ENCODE results near the gene ZNF613.
"Not testable (repeated sequence)": the region's sequence is repeated elsewhere in the genome, so short reads cannot be mapped to it uniquely, and the experiment has no call there.

ZNF613 gene

DNA sequence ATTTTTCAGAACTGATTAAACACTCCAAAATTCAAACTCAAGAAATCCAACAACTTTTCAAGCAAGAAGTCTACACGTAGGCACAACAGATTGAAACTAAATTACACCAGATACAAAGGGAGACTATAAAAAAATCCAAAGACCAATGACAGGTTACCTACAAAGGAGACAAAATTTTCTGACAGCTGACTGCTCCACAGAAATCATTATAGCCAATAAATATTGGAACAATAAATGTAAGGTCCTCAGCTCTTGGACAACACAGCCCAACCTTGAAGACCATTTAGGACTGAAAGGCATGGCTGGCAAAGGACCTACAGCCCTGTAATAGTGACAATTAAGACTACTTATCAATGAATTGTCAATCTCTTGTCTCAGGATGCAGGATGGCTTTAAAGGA is 43.4 kb downstream of the ZNF613 start:
- TF ChIP-seq, protein P1, sequence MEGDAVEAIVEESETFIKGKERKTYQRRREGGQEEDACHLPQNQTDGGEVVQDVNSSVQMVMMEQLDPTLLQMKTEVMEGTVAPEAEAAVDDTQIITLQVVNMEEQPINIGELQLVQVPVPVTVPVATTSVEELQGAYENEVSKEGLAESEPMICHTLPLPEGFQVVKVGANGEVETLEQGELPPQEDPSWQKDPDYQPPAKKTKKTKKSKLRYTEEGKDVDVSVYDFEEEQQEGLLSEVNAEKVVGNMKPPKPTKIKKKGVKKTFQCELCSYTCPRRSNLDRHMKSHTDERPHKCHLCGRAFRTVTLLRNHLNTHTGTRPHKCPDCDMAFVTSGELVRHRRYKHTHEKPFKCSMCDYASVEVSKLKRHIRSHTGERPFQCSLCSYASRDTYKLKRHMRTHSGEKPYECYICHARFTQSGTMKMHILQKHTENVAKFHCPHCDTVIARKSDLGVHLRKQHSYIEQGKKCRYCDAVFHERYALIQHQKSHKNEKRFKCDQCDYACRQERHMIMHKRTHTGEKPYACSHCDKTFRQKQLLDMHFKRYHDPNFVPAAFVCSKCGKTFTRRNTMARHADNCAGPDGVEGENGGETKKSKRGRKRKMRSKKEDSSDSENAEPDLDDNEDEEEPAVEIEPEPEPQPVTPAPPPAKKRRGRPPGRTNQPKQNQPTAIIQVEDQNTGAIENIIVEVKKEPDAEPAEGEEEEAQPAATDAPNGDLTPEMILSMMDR (IDR thresholded peaks at IDR 0.05; ENCODE audit: extremely low read depth, insufficient read depth, missing control alignments): no peak
- in situ Hi-C loops (cut with MboI; ENCODE audit: low pct_unique_long_range_greater_than_20kb, low sequenced_read_pairs, unreplicated experiment): no loop called here
- no peak for DNase-seq (ENCODE audit: low spot score)

DNA sequence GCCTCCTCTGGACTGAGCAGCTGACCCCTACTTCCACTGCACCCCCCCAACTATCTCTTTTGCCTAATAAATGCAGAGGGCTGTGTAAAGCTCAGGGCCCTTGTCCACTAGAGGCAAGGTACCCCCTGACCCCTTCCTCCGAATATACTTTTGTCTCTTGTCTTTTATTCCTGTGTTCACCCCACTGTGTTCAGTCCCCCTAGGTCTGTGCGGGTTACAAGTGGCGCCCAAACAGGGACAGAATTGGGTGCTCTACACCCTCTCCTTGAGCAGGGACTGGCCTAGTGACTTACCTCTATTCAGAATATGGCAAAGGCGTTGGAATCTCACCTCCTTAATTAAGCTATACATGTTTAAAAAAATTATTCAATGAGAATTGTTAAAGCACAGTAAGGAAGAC is 44.4 kb downstream of the ZNF613 start:
- DNase-seq (ENCODE audit: low spot score): no peak
- in situ Hi-C loops (cut with MboI; ENCODE audit: low pct_unique_long_range_greater_than_20kb, low sequenced_read_pairs, unreplicated experiment): no loop called here
- TF ChIP-seq, protein P1 (IDR thresholded peaks at IDR 0.05; ENCODE audit: extremely low read depth, insufficient read depth, missing control alignments): no peak

DNA sequence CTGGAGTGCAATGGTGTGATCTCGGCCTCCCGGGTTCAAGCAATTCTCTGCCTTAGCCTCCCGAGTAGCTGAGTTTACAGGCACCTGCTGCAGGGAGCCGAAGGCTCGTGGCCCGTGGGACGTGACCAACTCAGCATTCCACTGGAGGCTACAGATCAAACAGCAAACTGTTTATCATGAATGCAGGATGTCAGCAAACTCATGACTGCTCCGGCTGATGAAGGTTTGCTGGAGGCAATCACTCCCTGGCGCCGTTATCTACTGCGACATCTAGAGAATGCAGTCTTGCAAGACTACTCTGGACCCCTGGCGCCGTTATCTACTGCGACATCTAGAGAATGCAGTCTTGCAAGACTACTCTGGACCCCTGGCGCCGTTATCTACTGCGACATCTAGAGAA is 48.5 kb downstream of the ZNF613 start:
- DNase-seq (ENCODE audit: low spot score); in situ Hi-C loops (cut with MboI; ENCODE audit: low pct_unique_long_range_greater_than_20kb, low sequenced_read_pairs, unreplicated experiment): not testable (repeated sequence)

DNA sequence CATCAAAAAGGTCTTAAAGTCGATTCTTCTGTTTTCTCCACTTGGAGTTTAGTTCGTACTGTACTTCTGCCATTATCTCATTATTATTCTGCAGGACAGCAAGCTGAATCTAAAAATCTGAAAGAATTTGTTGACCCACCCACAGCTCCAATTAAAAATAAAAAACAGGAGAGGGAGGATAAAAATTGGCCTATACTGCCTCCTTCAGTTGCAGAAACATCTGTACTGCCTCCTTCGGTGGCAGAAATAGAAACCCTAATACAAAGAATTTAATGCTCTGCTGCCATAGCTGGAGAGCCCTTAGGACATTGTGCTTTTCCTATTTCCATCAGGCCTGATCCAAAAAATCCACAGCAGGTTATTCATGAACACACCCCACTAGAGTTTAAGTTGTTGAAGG is 49.6 kb downstream of the ZNF613 start:
- TF ChIP-seq, protein P1 (IDR thresholded peaks at IDR 0.05; ENCODE audit: extremely low read depth, insufficient read depth, missing control alignments): no peak
- in situ Hi-C loops (cut with MboI; ENCODE audit: low pct_unique_long_range_greater_than_20kb, low sequenced_read_pairs, unreplicated experiment): no loop called here
- no peak for DNase-seq (ENCODE audit: low spot score)

GRCh38 chr19:51977346-51977745 is 50.1 kb downstream of the ZNF613 start:
- no peak for DNase-seq (ENCODE audit: low spot score)
- in situ Hi-C loops (cut with MboI; ENCODE audit: low pct_unique_long_range_greater_than_20kb, low sequenced_read_pairs, unreplicated experiment): no loop called here
- TF ChIP-seq, protein P1 (IDR thresholded peaks at IDR 0.05; ENCODE audit: extremely low read depth, insufficient read depth, missing control alignments): no peak

- in situ Hi-C loops (cut with MboI; ENCODE audit: low pct_unique_long_range_greater_than_20kb, low sequenced_read_pairs, unreplicated experiment): no loop called here
- TF ChIP-seq, protein P1 (IDR thresholded peaks at IDR 0.05; ENCODE audit: extremely low read depth, insufficient read depth, missing control alignments): no peak
- no peak for DNase-seq (ENCODE audit: low spot score)
These were observed 51.6 kb downstream of the ZNF613 start for GRCh38 chr19:51978882-51979281.

DNA sequence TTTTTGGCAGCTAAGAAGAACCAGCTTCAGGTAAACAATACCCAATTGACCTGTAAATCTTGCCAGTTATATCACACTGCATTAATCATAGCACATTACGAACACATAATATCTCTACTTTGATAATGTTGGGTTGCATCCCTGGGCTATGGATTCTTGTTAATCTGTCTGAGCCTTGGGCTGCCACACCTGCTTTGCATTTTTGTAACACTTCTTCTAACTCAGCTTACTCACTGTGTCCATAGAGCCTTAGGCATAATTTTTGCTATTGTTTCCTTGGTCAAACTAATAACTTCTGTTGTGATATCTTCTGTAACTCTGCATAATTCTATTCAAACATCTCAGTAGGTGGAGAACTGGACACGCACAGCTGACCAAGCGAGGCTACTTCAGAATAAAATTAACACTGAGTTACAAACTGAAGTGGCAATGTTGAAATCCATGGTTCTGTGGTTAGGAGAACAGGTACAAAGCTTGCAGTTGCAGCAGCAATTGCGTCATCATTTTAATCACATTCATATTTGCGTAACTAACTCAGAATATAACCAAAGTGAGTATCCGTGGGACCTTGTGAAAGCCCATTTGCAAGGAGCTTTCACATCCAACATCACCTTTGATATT is 53.0 kb downstream of the ZNF613 start:
- in situ Hi-C loops (cut with MboI; ENCODE audit: low pct_unique_long_range_greater_than_20kb, low sequenced_read_pairs, unreplicated experiment): no loop called here
- DNase-seq (ENCODE audit: low spot score): no peak
- TF ChIP-seq, protein P1 (IDR thresholded peaks at IDR 0.05; ENCODE audit: extremely low read depth, insufficient read depth, missing control alignments): no peak

GRCh38 chr19:51980926-51981325 is 53.7 kb downstream of the ZNF613 start:
- DNase-seq (ENCODE audit: low spot score); in situ Hi-C loops (cut with MboI; ENCODE audit: low pct_unique_long_range_greater_than_20kb, low sequenced_read_pairs, unreplicated experiment): not testable (repeated sequence)

Data from GM13977 (cell line).